ENCODE measurements around the gene GPC2.
A peak's percentile ranks its signal among the peaks of the same experiment; 100 is the strongest.
"Not testable (repeated sequence)": the region's sequence is repeated elsewhere in the genome, so short reads cannot be mapped to it uniquely, and the experiment has no call there.

Gene GPC2

DNA sequence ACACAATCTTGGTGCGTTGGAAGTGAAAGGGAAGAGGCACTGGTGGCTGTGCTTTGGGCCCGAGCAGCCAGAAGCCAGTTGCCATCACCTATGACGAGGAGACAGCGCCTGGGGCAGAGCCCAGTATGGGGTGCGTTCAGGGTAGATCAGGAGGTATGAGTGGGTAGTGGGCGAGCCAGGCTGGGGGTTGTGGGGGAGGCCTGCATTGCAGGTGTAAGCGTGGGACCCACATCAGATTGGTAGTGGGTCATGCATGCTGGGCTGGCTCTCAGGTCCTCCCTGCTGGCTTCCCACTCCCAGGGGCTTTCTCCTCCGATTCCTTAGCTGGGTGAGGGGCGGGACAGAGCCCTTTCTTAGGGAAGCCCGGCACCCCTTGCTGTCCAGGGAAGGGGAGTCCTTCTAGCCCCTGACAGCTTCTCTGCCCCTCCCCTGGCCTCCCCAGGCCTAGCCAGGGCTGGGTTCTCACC lies 42.1 kb upstream of the GPC2 start:
- H3K4me3 ChIP-seq (ENCODE audit: low read depth, low read length) = no peak overlapping the region
- TF ChIP-seq CTCF (IDR thresholded peaks at IDR 0.05; ENCODE audit: low read depth, low read length) = no peak

DNA sequence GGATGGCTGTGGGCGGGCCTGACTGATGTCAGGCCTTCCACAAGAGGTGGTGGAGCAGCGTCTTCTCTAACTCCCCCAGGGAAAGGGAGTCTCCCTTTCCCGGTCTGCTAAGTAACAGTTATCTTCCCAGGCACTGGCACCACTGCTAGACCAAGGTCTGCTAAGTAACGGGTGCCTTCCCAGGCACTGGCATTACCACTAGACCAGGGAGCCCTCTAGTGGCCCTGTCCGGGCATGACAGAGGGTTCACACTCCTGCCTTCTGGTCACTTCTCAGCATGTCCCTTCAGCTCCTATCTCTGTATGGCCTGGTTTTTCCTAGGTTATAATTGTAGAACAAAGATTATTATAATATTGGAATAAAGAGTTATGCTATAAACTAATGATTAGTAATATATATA lies 40.8 kb upstream of the GPC2 start:
- TF ChIP-seq CTCF (IDR thresholded peaks at IDR 0.05; ENCODE audit: low read depth, low read length) = peak; percentile 20; the same call in 1 of the 2 replicates
- not testable (repeated sequence) for H3K4me3 ChIP-seq (ENCODE audit: low read depth, low read length)

DNA sequence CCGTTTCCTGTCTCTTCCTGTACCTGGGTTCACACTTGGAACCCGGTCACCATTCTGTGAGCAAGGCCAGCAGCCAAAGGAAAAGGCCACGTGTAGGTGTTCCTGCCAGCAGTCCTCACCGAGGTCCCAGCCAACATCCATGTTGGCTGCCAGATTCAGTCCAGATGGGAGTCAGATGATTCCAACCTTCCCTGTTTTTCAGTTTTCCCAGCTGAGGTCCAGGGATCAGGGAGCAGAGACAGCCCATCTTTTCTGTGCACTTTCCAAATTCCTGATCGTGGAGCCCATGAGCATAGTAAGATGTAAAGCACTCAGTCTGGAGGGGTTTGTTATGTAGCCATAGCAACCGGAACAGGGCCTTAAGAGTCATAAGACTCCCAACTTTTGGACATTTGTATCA lies 38.7 kb upstream of the GPC2 start:
- no peak for TF ChIP-seq CTCF (IDR thresholded peaks at IDR 0.05; ENCODE audit: low read depth, low read length)
- no peak overlapping the region for H3K4me3 ChIP-seq (ENCODE audit: low read depth, low read length)

GRCh38 chr7:100214356-100214755 lies 37.2 kb upstream of the GPC2 start:
- H3K4me3 ChIP-seq (ENCODE audit: low read depth, low read length) = not testable (repeated sequence)

DNA sequence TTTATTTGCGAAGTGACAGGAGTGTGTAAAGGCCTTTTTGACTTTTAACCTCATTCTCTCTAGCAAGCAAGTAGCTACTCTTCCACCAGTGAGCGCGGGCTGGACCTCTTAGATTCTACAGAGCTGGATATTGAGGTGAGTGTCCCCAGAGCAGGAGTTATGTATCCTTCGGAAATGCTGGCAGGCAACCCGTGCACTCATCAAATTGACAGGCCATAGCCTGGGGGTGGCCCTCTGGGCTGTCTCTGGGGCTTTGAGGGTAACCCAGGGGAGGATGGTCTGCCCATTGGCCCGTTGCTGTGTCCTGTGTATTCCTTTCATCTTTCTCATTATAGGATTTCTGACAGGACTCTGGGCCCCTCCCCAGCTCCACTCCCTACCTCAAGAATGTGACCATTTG lies 36.5 kb upstream of the GPC2 start:
- no peak for TF ChIP-seq CTCF (IDR thresholded peaks at IDR 0.05; ENCODE audit: low read depth, low read length)
- H3K4me3 ChIP-seq (ENCODE audit: low read depth, low read length) = no peak overlapping the region

DNA sequence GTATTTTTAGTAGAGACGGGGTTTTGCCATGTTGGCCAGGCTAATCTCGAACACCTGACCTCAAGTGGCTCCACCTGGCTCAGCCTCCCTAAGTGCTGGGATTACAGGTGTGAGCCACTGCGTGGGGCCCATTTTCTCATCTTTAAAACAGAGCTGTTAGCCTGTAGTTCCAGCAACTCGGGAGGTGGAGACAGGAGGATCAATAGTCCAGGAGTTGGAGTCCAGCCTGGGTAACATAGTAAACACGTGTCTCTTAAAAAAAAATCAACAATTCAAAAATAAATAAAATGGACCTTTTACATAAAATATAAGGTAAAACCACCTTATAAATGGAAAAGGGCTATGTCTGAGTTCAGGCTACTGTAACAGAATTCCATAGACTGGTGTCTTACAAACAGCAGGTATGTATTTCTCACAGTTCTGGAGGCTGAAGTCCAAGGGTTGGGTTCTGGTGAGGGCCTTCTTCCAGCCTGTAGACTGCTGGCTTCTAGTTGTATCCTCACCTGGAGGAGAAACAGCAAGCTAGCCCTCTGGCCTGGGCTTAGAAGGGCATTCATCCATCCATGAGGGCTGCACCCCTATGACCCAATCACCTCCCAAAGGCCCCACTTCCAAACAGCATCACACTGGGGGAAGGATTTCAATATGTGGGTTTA lies 35.6 kb upstream of the GPC2 start:
- H3K4me3 ChIP-seq (ENCODE audit: low read depth, low read length) = no peak overlapping the region
- no peak for TF ChIP-seq CTCF (IDR thresholded peaks at IDR 0.05; ENCODE audit: low read depth, low read length)

GRCh38 chr7:100211342-100211780 lies 34.2 kb upstream of the GPC2 start:
- H3K4me3 ChIP-seq (ENCODE audit: low read depth, low read length) = no peak overlapping the region
- TF ChIP-seq CTCF (IDR thresholded peaks at IDR 0.05; ENCODE audit: low read depth, low read length) = no peak

- no peak for TF ChIP-seq CTCF (IDR thresholded peaks at IDR 0.05; ENCODE audit: low read depth, low read length)
- H3K4me3 ChIP-seq (ENCODE audit: low read depth, low read length) = no peak overlapping the region
Measured at GRCh38 chr7:100210805-100211204, 33.6 kb upstream of the GPC2 start.
